Loucy (cell line): Measurements from ENCODE around the gene NLGN4Y.

ENCODE experiments used
- H2AFZ ChIP-seq: fragments of 200-600 bp; sonication (generic); 2 replicates; pipeline ENCODE4 v1.6.0; 2016; ENCODE audit warnings: antibody characterized with exemption, mild to moderate bottlenecking, low read length, moderate library complexity
- H3F3A ChIP-seq: fragments of 200-600 bp; 2 replicates; pipeline ENCODE4 v1.6.0; 2016; ENCODE audit warnings: antibody characterized with exemption, low read depth, mild to moderate bottlenecking
- H3K27me3 ChIP-seq: fragments of 200-600 bp; sonication (generic); 2 replicates; pipeline ENCODE4 v1.6.1; 2014; ENCODE audit warnings: low read length, mild to moderate bottlenecking; ENCODE audit not compliant: insufficient read depth, poor library complexity, severe bottlenecking
- H3K36me3 ChIP-seq: fragments of 200-600 bp; sonication (generic); 2 replicates; pipeline ENCODE4 v1.6.1; 2016; ENCODE audit warnings: low read length; ENCODE audit not compliant: insufficient read depth
- H3K4me1 ChIP-seq: fragments of 200-600 bp; sonication (generic); 2 replicates; pipeline ENCODE4 v1.5.1; 2014; ENCODE audit warnings: low read length, mild to moderate bottlenecking; ENCODE audit not compliant: insufficient read depth, poor library complexity, severe bottlenecking
- H3K4me2 ChIP-seq: fragments of 200-600 bp; sonication (generic); 2 replicates; pipeline ENCODE4 v1.6.0; 2014; ENCODE audit warnings: antibody characterized with exemption, low read length, low read depth, mild to moderate bottlenecking; ENCODE audit not compliant: poor library complexity, severe bottlenecking
- H3K4me3 ChIP-seq: fragments of 200-600 bp; sonication (generic); 2 replicates; pipeline ENCODE4 v1.5.1; 2014; ENCODE audit warnings: low read length, mild to moderate bottlenecking, mixed read lengths; ENCODE audit not compliant: poor library complexity, severe bottlenecking
- H3K79me2 ChIP-seq: fragments of 200-600 bp; sonication (generic); 2 replicates; pipeline ENCODE4 v1.6.1; 2014; ENCODE audit warnings: low read length; ENCODE audit not compliant: insufficient read depth
- H3K9ac ChIP-seq: fragments of 200-600 bp; sonication (generic); 2 replicates; pipeline ENCODE4 v1.6.0; 2014; ENCODE audit warnings: mild to moderate bottlenecking, low read depth, low read length, moderate library complexity; ENCODE audit not compliant: poor library complexity, severe bottlenecking
- H3K9me2 ChIP-seq: fragments of 200-600 bp; sonication (generic); replicated peaks from 2 replicates; pipeline ENCODE4 v1.6.1; 2016; ENCODE audit warnings: low read depth, low read length, mixed read lengths
- H3K9me3 ChIP-seq: fragments of 200-600 bp; sonication (generic); 2 replicates; pipeline ENCODE4 v1.6.1; 2014; ENCODE audit warnings: mild to moderate bottlenecking, antibody characterized with exemption, low read length, low read depth; ENCODE audit not compliant: insufficient read depth
- H4K20me1 ChIP-seq: fragments of 200-600 bp; sonication (generic); 2 replicates; pipeline ENCODE4 v1.6.0; 2014; ENCODE audit warnings: antibody characterized with exemption, low read length, mild to moderate bottlenecking; ENCODE audit not compliant: insufficient read depth, poor library complexity, severe bottlenecking
- EZH2phosphoT487 ChIP-seq: fragments of 200-600 bp; IDR thresholded peaks from 2 replicates; pipeline ENCODE4 v1.6.1; 2018; ENCODE audit warnings: antibody characterized with exemption, mild to moderate bottlenecking, moderate library complexity, borderline replicate concordance
- TF ChIP-seq, protein P1 (sequence below): fragments of 200-600 bp; sonication (generic); conservative IDR thresholded peaks from 2 replicates; pipeline ENCODE4 v1.5.1; 2014; ENCODE audit warnings: mild to moderate bottlenecking, antibody characterized with exemption, low read length

NLGN4Y gene

DNA sequence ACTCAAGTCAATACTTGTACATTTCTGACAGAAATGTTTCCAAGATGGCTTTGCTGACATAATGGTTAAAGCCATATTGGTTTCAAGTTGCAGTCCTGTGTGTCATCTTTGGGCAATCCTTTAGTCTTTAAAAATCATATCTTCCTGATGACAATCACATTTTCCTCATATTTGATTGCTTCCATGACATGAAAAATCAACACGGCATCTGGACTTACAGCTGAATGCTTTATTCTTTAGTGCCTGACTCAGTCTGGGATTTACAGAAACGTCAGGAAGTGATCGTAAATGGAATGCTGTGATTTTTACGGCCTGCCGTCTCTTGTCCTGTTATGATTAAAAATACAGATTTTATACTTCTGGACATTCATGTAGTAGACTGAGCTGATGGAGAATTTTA is 304.2 kb downstream of the NLGN4Y start:
- Histone ChIP-seq H3K4me1 (no peaks in the 10 kb centered on the region), H3F3A (no peaks in the 10 kb centered on the region), H3K9me3 (no peaks in the 10 kb centered on the region), H3K27me3 (no peaks in the 10 kb centered on the region), H3K4me2 (no peak overlapping the region), H4K20me1 (no peaks in the 10 kb centered on the region), H3K9me2 (no peaks in the 10 kb centered on the region), H3K36me3 (no peaks in the 10 kb centered on the region), H3K4me3 (no peak overlapping the region), H3K9ac (no peak overlapping the region), H2AFZ (no peak overlapping the region), H3K79me2 (no peaks in the 10 kb centered on the region)
- TF ChIP-seq, protein P1, sequence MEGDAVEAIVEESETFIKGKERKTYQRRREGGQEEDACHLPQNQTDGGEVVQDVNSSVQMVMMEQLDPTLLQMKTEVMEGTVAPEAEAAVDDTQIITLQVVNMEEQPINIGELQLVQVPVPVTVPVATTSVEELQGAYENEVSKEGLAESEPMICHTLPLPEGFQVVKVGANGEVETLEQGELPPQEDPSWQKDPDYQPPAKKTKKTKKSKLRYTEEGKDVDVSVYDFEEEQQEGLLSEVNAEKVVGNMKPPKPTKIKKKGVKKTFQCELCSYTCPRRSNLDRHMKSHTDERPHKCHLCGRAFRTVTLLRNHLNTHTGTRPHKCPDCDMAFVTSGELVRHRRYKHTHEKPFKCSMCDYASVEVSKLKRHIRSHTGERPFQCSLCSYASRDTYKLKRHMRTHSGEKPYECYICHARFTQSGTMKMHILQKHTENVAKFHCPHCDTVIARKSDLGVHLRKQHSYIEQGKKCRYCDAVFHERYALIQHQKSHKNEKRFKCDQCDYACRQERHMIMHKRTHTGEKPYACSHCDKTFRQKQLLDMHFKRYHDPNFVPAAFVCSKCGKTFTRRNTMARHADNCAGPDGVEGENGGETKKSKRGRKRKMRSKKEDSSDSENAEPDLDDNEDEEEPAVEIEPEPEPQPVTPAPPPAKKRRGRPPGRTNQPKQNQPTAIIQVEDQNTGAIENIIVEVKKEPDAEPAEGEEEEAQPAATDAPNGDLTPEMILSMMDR = no peak

GRCh38 chrY:14829366-14829885 is 305.1 kb downstream of the NLGN4Y start:
- Histone ChIP-seq H3K9me2 (no peaks in the 10 kb centered on the region), H3K36me3 (no peaks in the 10 kb centered on the region), H4K20me1 (no peaks in the 10 kb centered on the region), H3K4me1 (no peaks in the 10 kb centered on the region), H3K79me2 (no peaks in the 10 kb centered on the region), H3F3A (no peaks in the 10 kb centered on the region), H3K9ac (no peak overlapping the region), H3K4me2 (no peak overlapping the region), H3K9me3 (no peaks in the 10 kb centered on the region), H2AFZ (no peak overlapping the region), H3K4me3 (no peak overlapping the region), H3K27me3 (no peaks in the 10 kb centered on the region)
- no peak for TF ChIP-seq EZH2phosphoT487
- TF ChIP-seq, protein P1 = no peak

DNA sequence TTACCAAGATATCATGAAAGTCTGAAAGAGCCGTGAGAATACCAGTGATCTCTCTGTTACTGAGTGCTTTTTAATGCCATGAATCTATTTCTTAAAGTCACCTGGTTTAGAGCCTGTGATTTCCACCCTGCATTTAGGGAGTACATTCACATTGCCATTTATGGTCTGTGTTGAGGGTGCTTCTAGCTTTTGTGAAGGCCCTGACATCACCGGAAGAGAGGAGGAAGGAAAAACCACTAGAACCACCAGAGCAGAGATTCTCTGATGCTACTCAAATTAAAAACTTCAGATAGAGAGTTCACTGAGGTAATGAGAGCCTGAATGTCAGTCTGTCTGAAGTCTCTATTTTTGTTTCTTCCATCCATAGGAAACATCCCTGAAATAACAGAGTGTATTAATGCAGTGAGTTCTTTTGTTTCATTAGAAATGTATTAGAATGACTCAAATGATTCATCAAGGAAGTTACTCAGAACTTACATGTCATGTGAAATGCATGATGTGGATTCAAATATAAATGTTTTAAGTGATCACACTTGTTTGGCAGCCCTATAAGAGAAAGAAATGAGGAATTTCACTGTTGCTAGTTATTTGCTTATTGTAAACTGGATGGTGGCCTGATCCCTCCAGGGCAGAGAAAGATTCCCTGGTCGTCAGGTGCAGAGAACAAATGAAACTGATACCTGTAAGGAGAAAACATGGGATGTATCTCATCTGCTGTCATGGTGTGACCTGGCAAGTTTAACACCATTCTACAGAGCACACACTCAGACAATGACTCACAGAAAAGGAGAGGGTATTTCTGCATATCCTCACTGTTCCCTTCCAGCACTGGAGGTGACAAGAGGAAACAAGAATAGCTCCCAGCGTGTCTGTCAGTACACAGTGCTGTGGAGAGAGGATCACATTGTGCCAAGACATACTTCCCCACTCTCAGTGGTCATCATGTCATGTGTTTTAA is 310.1 kb downstream of the NLGN4Y start:
- Histone ChIP-seq H3K9ac (no peak overlapping the region), H3F3A (no peaks in the 10 kb centered on the region), H3K4me3 (no peak overlapping the region), H2AFZ (no peak overlapping the region), H3K9me3 (no peaks in the 10 kb centered on the region), H3K4me2 (no peak overlapping the region), H3K4me1 (no peaks in the 10 kb centered on the region), H3K36me3 (no peaks in the 10 kb centered on the region), H3K27me3 (no peaks in the 10 kb centered on the region), H3K9me2 (no peaks in the 10 kb centered on the region), H4K20me1 (no peaks in the 10 kb centered on the region), H3K79me2 (no peaks in the 10 kb centered on the region)
- no peak for TF ChIP-seq EZH2phosphoT487
- TF ChIP-seq, protein P1 = no peak
